Cortex of kidney (tissue), 1 donor: ENCODE data around the gene SSPN.

Experiments used
- DNase-seq: peaks from one replicate; lab custom pipeline; 2025; lab: John Stamatoyannopoulos, UW

The SSPN gene

DNA sequence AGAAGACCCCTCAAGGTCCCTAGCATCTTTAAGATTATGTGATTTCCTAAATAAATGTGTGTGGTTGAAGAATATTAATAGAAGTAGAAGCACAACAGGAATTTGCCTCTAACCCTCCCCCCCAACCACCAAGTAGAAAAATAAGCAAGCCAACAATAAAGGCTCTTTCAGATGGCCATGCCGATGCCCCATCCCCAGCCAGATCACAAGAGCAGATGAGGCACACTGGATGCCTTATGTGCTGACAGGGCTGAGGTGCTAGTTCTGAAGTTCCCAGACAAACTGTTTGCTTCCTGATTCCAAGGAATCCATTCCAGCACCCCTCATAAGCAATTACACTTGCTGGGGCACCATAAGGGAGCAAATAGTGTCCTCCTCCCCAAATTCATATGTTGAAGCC, 90.0 kb downstream of the SSPN start:
- no peak for DNase-seq

DNA sequence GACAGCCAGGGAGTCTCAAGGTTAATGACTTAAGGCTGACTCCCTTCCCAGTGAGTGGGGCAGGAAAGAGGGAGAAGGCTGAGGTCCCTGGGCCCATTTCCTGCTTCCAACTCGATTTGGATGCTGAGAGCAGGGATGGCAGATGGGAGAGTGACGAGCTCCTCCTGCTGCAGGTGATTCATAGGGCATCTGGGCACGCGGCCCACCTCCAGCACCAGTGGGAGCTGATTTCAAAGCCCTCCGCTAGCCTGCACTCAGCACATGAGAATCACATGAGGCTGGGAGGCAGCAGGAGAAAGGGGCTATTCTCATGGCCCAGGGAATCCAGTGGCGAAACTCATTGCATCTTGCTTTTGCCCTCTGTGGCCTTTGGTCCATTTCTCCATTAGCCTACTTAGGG, 90.8 kb downstream of the SSPN start:
- no peak for DNase-seq

GRCh38 chr12:26287671-26288381, 92.5 kb downstream of the SSPN start:
- no peak for DNase-seq

GRCh38 chr12:26290565-26290964, 95.2 kb downstream of the SSPN start:
- DNase-seq = no peak

DNA sequence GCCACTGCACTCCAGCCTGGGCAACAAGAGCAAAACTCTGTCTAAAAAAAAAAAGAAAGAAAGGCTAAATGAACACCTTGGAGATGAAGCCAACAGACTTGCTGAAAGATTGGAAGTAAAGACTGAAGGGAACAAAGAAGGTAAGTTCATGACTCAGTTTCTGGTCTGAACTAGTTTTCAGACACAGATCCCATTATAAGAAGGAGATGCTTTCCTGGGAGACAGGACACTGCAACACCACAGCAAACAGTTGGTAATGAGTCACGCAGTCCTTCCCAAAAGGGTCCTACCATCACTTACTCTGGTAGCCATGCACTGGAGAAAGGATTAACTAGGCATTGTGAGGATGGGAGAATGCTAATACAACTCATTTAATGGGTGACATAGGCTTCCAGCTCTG, 97.2 kb downstream of the SSPN start:
- DNase-seq = no peak

DNA sequence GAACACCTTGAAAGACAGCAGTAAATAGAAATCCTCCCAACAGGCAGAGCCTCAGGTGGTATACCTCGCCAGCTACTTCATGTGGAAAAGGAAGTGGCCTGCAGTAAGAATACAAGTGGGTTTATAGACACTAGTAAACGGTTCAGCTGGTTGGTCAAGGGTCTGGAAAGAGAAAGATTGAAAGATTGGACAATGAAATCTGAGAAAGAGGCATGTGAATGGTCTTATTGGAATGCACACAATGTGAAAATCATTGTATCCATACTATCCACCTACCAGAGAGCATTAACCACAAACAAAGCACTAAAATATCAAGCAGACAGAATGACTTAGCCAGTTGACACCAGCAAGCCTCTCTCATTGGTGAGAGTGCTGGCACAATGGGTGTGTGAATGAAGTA, 98.2 kb downstream of the SSPN start:
- DNase-seq = no peak

DNA sequence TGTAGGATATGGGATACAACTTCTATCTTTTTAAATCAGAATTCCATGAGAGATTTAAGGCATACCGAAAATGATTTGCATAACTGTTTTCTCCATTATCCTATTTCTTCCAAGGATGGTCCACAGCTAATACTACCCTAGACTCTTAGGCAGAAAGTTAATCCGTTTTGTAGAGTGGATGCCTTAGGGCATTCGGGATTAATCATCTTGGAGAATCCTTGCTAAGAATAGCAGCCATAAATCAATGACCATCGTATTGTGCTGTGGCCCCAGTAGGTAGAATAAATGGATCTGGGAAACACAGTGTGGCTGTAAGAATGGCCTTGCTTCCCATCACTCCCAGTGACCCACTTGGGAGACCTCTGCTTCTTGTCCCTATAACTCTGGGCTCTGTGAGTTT, 99.6 kb downstream of the SSPN start:
- DNase-seq = no peak

GRCh38 chr12:26297396-26298070, 102.2 kb downstream of the SSPN start:
- DNase-seq = no peak

GRCh38 chr12:26298785-26299621, 103.6 kb downstream of the SSPN start:
- DNase-seq = no peak

GRCh38 chr12:26299751-26300150, 104.4 kb downstream of the SSPN start:
- no peak for DNase-seq
